T-helper 1 cell (primary cell): ENCODE measurements around the gene CX3CL1.
"Not testable (repeated sequence)": the region's sequence is repeated elsewhere in the genome, so short reads cannot be mapped to it uniquely, and the experiment has no call there.

Experiments used
- DNase-seq, 5 donors: peaks; one replicate each; pipeline ENCODE4 v3.0.0-alpha.2; 2012 to 2020
- total RNA-seq, 4 donors: gene quantifications; one replicate each; lab custom pipeline; 2026; lab: John Stamatoyannopoulos, UW

The CX3CL1 gene
- total RNA-seq = 0 reads per million in 4 donors

DNA sequence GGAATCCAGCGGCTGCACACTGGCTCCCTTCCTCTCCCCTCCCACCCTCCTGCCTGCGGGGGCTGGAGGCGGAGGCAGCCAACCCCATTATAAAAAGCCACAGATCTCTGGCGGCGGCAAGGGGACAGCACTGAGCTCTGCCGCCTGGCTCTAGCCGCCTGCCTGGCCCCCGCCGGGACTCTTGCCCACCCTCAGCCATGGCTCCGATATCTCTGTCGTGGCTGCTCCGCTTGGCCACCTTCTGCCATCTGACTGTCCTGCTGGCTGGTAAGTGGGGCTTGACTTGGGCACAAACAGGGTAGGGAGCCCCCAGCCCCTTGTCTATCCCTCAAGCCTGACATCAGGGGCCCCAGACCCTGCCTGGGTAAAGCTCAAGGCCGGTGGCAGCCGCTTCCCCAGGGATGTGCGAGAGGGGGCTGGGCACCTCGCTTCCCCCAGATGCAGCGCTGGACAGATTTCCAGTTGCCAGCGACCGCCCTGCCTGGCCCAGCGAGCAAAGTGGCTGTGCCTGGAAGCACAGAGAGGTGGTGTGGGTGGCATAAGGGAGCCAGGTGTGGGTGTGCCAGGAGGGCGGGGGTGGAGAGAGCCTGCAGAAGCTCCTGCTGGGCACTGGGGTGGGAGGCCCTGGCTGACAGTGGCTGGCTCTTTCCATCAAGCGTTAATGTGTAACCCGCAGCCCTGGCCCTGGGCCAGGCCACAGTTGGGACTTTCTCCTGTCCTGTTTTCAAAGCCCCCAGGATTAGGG, at the start of gene CX3CL1:
CX3CL1 (plus strand) TSS at position 119 of the 745 bp plus-strand sequence; CDS start at position 198, 79 bp downstream.
- DNase-seq = no peak

DNA sequence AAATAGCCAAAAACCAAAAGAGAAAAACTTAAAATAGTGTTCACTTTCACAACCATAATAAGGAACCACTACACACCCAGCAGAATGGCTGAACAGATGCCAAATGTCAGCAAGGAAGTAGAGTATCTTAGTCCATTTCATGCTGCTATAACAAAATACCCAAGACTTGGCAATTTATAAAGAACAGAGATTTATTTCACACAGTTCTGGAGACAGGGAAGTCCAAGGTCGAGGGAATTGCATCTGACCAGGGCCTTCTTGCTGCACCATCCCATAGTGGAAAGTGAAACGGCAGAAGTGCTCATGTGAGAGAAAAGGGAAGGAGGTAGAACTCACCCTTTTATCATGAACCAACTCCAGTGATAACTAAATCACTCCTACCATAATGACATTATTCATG, 47.5 kb upstream of the CX3CL1 start:
- DNase-seq = no peak

DNA sequence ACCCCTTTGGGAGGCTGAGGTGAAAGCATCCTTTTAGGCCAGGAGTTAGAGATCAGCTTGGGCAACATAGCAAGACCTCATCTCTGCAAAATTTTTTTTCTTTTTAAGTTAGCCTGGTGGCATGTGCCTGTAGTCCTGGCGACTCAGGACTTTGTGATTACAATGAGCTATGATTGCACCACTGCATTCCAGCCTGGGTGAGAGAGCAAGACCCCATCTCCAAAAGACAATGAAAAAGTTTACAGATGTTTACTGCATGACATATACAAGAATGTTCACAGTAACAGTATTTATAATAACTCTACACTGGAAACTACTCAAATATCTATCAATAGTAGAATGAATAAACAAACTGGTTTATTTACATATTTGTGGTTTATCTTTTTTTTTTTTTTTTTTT, 46.8 kb upstream of the CX3CL1 start:
- no peak for DNase-seq

DNA sequence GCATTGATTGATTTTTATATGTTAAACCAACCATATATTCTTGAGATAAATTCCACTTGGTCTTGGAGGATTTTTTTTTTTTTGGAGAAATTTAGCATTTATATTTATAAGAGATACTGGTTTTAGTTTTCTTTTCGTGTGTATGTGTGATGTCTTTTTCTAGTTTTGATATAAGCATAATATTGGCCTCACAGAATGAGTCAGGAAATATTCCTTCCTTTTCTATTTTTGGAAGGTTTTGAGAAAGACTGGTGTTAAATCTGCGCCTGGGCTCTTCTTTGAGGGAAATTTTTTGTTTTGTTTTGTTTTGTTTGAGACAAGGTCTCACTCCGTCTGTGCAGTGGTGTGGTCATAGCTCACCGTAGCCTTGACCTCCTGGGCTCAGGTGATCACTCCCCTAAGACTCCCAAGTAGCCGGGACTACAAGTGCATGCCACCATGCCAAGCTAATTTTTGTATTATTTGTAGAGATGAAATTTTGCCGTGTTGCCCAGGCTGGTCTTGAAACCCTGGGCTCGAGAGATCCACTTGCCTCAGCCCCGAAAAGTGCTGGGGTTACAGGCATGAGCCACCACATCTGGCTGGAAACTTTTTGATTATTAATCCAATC, 42.5 kb upstream of the CX3CL1 start:
- no peak for DNase-seq

DNA sequence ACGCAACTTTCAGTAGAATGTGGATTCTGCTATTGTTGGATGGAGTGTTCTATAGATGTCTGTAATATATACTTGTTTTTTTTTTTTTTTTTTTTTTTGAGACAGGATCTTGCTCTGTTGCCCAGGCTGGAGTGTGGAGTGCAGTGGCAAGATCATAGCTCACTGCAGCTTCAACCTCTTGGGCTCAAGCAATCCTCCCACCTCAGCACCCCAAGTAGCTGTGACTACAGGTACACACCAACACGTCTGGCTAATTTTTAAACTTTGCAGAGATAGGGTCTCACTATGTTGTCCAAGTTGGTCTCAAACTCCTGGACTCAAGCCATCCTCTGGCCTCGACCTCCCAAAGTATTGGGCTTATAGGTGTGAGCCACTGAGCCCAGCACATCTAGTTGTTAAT, 40.9 kb upstream of the CX3CL1 start:
- no peak for DNase-seq

DNA sequence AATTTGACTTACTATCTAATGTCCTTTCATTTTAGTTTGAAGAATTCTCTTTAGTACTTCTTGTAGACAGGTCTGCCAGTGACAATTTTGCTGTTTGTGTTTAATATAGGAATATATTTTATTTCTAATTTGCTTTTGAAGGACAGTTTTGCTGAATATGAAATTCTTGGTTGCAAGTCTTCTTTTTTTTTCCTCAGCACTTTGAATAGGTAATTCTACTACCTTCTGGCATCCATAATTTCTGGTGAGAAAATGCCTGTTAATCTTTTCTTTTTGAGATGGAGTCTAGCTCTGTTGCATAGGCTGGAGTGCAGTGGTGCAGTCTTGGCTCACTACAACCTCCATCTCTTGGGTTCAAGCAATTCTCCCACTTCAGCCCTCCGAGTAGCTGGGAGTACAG, 38.9 kb upstream of the CX3CL1 start:
- no peak for DNase-seq

DNA sequence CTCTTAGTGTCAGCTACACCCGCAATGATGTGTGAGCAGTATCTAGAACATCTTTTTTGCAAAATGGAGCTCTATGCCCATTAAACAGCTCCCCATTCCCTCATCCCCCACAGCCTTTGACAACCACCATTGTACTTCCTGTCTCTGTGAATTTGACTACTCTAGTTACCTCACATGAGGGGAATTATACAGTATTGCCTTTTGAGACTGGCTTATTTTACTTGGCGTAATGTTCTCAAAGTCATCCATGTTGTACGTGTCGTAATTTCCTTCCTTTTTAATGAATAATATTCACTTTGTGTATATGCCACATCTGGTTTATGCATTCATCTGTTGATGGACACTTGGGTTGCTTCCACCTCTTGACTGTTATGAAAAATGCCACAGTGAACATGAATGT, 36.9 kb upstream of the CX3CL1 start:
- no peak for DNase-seq

DNA sequence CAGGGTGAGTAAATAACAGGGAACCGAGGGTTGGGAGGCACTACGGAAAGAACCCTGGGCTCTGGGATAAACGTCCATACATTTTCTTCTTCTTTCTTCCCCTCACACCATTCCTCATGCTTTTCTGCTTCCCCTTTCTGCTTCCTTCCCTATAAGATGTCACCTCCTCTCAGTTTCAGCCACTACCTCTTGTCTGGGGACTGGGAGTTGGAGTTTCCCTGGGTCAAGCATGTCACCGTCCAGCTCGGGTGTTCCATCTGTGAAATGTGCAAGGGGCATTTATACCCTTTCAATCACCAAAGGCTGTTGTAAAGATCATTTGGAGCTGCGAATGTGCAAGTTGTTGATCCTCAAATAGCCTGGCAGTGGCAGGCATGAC, 31.2 kb upstream of the CX3CL1 start:
- no peak for DNase-seq

DNA sequence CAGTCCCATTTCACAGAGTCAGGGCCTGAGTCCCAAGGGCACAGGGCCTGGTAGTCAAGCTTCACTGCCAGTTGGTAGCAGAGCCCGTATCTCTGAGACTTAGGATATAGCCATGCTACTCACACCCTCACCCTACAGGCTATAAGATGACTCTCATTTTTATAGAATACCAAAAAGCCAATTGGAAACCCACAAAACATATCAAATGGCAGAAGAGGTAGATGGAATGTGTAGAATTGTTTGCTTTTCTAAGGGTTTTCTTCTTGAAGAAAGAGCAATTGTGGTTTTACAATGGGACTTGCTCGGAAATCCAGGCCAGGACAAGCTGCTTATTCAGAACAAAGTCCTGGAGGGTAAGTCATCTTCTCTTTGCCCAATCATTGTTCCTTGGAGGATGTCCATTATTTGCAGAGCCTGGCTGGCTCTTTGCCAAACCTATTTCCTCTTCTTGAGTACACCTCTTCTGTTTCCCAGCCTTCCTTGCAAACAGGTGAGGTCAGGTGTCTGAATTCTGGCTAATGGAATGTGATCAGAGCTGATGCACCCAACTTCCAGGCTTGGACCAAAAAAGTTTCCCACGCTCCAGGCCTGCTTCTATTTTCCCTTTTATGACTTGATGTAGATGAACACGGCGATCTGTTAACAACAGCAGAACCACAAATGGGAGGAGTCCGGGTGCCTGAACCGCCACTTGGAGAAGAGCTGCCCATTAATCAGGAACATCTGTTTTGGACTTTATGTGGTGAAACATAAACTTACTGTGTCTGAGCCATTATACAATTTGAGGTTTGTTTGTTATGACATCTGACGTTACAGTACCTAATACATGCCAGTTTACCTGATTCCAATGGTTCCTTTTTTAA, 30.6 kb upstream of the CX3CL1 start:
- DNase-seq = no peak

DNA sequence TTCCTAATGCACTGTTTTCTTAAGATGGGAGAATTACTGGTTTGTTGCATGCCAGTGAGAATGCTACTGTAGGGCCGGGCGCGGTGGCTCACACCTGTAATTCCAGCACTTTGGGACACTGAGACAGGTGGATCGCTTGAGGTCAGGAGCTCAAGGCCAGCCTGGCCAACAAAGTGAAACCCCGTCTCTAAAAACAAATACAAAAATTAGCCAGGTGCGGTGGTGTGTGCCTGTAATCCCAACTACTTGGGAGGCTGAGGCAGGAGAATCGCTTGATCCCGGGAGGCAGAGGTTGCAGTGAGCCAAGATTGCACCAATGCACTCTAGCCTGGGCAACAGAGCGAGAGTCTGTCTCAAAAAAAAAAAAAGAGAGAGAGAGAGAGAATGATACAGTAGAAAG, 29.7 kb upstream of the CX3CL1 start:
- not testable (repeated sequence) for DNase-seq

DNA sequence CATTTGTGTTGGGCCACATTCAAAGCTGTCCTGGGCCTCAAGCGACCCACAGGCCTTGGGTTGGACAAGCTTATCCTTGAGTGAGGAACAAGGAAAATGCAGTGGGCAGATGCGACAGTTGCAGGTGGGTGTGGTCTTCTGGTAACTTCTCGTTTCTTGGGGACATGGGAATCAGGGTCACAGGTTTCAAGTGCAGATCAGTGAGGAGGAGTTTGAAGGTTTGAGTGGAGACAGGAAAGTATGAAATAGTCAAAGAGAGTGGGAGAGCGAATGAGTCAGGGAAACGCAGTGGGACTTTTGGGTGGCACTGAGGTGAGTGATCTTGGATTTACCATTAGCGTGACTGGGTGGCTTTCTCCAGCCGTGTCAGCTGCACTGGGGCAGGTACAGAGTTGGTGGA, 29.1 kb upstream of the CX3CL1 start:
- no peak for DNase-seq

DNA sequence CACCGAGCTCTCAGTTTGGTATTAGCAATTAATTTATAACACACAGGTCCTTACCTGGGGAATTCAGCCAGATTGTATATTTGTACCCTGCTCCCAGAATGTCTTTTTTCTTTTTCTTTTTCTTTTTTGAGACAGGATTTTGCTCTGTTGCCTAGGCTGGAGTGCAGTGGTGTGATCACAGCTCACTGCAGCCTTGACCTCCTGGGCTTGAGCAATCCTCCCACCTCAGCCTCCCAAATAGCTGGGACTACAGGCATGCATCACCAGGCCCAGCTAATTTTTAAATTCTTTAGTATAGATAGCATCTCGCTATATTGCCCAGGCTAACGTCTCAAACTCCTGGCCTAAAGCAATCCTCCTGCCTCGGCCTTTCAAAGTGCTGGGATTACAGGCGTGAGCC, 28.2 kb upstream of the CX3CL1 start:
- not testable (repeated sequence) for DNase-seq

DNA sequence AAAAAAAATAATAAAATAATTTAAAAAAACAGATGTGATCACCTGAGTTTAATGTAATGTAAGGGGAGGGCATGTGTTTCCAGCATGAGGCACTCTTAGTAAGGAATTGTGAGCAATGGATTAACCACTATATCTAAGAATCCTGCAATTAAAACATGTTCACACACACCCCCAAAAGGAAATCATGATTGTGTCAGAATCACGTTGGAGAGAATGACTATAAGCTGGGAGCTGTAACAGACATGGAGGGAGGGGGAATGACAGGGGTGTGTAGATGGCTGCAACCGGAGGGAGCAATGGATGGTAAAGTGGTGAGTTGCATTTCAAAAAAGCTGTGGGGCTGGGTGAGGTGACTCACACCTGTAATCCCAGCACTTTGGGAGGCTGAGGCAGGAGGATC, 27.3 kb upstream of the CX3CL1 start:
- DNase-seq = no peak

DNA sequence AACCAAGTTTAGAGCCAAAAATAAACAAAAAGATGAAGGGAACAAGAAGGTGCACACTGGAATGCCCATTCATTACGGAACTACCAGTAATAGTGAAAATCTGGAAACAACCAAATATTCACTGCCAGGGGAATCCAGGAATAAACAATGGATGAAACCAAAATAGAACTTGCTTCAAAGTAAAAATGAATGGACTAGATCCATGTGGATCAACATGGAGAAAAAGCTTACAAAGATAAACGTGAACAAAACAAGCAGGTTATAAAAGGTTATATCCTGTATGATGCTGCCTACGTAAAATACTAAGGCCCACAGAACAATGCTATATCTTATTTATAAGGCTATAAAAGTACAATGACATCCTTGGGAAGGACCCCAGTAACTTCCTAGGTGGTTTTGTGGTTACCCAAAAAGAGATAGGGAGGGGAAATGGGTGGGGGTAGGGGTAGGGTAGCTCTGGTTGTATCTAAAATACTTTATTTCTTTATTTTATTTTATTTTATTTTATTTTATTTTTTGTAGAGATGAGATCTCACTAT, 26.6 kb upstream of the CX3CL1 start:
- DNase-seq = no peak

DNA sequence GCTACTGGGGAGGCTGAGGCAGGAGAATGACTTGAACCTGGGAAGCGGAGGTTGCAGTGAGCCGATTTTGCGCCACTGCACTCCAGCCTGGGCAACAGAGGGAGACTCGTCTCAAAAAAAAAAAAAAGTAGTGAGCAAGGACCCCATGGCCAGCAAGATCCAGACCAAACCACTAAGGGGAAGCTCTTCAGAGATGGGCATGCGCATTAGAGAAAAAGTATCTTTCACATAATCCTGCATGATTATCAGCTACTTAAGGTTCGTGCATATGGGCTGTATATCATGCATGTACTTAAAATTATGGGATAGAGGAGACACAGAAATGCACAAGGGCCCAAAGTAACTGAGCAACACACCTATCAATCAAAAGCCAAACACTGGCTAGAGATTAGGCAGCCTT, 24.4 kb upstream of the CX3CL1 start:
- no peak for DNase-seq

DNA sequence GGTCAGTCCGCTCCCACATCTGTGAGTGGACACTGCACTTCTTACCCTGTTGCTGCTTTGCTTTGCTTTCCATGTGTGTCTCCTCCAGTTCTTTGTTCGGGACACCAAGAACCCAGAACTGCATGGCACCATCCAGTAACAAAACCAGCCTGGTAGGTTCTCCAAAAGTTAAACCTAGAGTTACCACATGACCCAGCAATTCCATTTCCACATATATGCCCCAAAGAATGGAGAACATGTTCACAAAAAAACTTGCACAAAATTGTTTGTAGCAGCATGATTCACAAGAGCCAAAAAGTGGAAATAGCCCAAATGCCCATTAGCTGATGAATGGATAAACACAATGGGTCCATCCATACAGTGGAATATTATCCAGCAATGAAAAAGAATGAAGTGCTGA, 24.0 kb upstream of the CX3CL1 start:
- no peak for DNase-seq

DNA sequence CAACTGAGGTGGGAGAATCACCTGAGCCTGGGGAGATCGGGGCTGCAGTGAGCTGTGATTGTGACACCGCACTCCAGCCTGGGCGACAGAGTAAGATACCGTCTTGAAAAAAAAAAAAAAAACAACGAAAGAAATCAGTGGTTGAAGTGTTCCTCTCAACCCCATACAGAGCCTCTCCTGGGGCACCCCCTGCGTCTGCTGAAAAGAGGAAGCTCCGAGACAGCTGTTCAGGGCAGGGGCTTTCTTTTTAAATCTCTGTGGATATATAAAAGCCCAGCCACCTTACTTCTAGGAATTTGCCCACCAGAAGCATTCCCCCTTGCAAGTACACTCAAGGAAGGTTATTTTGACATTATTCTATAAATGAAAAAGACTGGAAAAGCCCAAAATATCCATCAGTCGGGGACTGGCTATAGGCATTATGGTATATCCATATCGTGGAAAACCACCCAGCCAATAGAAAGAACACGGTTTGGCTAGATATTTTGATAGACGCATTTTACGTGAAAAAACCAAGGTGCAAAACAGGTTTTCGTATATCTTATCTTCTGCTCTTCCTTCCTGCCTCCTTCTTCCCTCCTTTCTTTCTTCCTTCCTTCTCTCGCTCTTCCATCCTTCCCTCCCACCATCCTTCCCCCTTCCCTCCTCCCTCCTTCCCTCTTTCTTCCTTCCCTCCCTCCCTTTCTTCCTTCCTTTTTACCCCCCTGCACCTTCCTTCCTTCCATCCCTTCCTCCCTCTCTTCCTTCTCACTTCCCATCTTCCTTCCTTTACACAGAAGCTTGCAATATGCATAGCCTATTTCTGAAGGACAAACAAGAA, 22.9 kb upstream of the CX3CL1 start:
- no peak for DNase-seq

DNA sequence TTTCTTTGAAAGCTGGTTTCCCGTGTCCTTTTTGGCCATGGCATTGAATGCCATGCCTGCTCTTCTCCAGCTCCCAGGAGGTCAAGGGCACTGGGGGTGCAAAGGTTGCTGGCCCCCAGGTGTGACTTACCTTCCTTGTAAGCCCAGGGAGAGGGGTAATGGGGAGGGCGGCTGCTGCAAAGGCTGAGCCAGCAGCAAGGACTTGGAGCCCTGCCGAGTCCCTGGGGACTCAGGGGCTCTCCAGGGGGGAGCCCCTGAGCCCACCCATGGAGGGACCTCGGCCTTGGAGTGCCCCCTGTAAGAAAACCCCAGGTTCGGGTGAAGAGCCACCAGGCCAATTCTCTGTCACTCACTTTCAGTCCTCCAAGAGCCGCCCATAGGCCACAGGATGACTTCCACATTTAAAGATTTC, 19.6 kb upstream of the CX3CL1 start:
- DNase-seq = no peak

DNA sequence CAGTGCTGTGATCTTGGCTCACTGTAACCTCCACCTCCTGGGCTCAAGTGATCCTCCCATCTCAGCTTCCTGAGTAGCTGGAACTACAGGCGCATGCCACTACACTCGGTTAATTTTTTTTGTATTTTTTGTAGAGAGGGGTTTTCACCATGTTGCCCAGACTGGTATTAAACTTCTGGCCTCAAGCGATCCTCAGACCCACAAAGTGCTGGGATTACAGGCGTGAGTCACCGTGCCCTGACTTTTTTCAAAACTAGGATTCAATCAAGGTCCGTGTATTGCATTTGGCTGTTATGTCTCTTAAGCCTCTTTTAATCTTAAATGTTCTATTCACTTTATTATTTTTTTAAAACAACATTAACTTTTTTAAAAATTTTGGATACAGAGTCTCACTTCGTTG, 18.0 kb upstream of the CX3CL1 start:
- DNase-seq = no peak

DNA sequence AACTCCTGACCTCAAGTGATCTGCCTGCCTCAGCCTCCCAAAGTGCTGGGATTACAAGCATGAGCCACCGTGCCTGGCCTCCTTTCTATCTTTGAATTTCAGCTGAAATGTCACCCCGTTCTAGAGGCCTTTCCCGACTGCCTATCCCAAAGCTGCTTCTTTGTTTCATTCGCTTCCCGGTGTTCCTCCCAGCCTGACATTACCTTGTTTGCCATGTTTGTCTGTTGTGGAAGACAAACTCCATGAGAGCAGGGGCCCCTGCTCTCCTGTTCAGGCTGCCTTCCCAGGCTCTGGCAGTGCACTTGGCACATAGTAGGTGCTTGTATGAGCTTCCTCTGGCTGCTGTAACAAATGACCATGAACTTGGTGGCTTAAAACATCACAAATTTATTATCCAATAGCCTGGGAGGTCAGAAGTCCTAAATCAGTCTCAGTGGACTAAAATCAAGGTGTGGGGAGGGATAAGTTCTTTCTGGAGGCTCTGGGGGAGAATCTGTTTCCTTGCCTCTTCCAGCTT, 16.3 kb upstream of the CX3CL1 start:
- no peak for DNase-seq

DNA sequence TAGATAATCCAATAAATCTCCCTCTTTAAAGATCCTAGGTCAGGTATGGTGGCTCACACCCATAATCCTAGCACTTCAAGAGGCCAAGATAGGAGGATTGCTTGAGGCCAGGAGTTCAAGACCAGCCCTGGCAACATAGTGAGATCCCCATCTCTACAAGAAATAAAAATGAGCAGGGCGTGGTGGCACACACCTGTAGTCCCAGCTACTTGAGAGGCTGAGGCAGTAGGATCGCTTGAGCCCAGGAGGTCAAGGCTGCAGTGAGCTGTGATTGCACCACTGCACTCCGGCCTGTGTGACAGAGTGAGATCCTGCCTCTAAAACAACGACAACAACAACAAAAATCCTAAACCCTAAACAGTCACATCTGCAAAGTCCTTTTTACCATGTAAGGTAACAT, 15.7 kb upstream of the CX3CL1 start:
- DNase-seq = no peak

DNA sequence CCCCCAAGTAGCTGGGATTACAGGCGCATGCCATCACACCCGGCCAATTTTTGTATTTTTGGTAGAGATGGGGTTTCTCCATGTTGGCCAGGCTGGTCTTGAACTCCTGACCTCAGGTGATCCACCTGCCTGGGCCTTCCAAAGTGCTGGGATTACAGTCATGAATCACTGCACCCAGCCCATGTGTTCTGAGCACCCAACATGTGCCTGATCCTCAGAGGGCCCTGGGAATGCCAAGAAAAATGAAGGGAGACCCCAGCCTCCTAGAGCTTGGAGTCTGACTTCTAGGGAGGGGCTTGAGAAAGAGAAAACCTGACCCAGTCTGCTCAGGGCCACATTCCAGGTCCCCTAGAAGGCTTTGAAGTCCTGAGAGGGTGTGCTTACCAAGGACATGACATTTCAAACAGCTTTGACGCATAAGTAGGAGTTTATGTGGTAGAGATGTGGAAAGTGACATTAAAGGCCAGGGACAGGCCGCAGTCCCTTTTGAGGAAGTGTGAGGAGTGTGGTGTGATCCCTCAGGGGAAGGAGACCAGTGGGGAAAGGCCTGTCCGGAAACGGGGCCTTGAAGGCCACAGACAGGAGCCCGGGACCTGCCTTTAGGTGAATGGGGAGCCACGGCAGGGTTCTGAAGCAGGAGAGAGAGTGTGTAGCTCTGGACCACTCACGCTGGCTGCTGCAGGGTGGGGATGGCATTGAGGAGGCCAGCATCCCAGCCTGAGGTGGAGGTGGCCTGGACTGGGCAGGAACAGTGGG, 14.8 kb upstream of the CX3CL1 start:
- no peak for DNase-seq
